A673 (cell line): ENCODE data around the gene HEMGN.

Experiments
- EZH2 ChIP-seq: fragments of 200-600 bp; sonication (generic); IDR thresholded peaks from 2 replicates; pipeline ENCODE4 v1.6.1; 2017; ENCODE audit warnings: borderline replicate concordance, low read depth, mild to moderate bottlenecking, mixed read lengths, antibody characterized with exemption, low read length; ENCODE audit not compliant: poor library complexity, severe bottlenecking
- TF ChIP-seq, protein P1 (sequence below): fragments of 300-800, 200-600 bp; sonication (generic); conservative IDR thresholded peaks from 2 replicates; pipeline ENCODE4 v1.5.1; 2017; ENCODE audit warnings: low read depth, mild to moderate bottlenecking, antibody characterized with exemption, low read length, moderate library complexity, mixed read lengths

DNA sequence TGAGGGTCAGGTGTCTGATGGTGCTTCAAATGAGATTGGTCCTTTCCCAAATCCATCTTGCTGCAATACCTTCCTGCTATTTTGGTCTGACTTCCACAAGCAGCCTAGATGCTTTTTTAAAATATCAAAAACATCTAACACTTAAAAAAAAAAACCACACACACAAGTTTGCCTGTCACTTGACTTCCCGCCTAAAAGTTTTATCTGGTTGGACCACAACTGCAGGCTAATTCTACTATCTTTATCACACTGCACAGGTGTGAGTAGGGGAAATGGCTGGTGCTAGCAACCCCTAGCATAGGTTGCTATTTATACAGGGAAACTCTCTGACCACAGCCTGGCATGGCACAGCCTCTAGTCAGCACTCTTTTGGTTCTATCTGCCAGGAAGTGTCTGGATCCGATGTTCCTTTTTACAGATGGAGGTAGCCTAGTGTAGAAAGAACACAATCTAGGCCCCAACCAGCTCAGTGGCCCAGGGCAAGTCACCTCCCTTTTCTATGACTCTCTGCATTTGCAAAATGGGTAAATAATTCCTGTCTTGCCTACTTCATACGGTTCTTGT is at the start of gene HEMGN:
- TF ChIP-seq, protein P1, sequence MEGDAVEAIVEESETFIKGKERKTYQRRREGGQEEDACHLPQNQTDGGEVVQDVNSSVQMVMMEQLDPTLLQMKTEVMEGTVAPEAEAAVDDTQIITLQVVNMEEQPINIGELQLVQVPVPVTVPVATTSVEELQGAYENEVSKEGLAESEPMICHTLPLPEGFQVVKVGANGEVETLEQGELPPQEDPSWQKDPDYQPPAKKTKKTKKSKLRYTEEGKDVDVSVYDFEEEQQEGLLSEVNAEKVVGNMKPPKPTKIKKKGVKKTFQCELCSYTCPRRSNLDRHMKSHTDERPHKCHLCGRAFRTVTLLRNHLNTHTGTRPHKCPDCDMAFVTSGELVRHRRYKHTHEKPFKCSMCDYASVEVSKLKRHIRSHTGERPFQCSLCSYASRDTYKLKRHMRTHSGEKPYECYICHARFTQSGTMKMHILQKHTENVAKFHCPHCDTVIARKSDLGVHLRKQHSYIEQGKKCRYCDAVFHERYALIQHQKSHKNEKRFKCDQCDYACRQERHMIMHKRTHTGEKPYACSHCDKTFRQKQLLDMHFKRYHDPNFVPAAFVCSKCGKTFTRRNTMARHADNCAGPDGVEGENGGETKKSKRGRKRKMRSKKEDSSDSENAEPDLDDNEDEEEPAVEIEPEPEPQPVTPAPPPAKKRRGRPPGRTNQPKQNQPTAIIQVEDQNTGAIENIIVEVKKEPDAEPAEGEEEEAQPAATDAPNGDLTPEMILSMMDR = no peak
- TF ChIP-seq EZH2 = no peak
